ENCODE data around the gene HCN3. TPM values are rescaled to one million over a fixed set of nuclear protein-coding genes. Genes with fewer than 3 reads are reported as not detected.

Gene HCN3
- total and polyA plus RNA-seq, 2 of the 13 experiments (the other 11 are each of a cell fraction or from before 2014, with no cell fraction given) = 2.4 to 10.2 TPM

DNA sequence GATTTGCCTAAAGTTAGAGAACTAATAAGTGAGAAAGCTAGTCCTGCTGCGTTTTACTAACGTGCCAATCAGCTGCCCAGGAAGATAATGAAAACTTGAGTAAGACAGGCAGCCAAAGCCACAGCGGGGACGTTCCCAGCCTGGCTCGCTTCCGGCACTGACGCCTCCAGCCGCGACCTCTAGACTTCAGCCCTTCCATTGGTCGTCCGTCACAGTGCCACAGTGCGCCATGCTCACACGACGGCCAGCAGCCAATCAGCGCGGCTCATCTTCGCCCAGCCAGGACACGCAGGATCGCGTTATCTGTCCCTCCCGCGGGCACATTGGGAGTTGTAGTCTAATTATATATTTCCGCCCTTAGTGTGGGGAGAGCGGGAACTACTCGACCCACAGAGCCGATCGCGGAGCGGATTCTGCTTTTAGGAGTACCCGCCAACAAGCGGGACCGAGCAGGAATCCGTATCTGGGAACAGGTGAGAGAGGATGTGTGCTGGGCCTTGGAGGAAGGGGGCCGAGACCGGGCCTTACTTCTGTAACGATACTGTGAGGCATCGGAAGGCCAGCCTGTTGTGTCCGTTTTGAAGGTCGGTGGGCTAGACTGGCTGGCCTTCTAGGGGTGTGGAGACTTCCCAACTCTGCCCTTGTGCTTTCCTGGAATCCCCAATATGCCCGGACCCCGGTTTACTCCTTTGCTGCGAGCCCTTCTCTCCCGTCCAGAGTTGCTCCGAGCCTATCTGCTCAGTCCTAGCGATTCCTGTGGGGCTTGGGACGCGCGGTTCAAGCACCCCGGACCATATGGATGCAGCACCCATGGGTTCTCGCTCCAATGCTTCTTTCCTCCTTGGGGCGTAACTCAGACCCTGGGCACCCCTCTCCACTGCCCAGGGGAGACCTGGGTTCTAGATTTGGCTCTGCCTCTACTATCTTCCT, 31.5 kb downstream of the HCN3 start, which contains the start of gene FDPS (continued):
- peak in 1 of 2 experiments; percentile 57; a peak in 2 of 4 replicates for TF ChIP-seq EP300 (IDR thresholded peaks at IDR 0.05; ENCODE audit: low read depth in 2 of 2, low read length in 2 of 2)
- TF ChIP-seq EP300 (CRISPR knock-in tag; IDR thresholded peaks at IDR 0.05; ENCODE audit: borderline replicate concordance) = peak; percentile 6; the same call in 1 of the 2 replicates
- TF ChIP-seq RFX3 (CRISPR knock-in tag; IDR thresholded peaks at IDR 0.05) = no peak
- TF ChIP-seq, protein P1, sequence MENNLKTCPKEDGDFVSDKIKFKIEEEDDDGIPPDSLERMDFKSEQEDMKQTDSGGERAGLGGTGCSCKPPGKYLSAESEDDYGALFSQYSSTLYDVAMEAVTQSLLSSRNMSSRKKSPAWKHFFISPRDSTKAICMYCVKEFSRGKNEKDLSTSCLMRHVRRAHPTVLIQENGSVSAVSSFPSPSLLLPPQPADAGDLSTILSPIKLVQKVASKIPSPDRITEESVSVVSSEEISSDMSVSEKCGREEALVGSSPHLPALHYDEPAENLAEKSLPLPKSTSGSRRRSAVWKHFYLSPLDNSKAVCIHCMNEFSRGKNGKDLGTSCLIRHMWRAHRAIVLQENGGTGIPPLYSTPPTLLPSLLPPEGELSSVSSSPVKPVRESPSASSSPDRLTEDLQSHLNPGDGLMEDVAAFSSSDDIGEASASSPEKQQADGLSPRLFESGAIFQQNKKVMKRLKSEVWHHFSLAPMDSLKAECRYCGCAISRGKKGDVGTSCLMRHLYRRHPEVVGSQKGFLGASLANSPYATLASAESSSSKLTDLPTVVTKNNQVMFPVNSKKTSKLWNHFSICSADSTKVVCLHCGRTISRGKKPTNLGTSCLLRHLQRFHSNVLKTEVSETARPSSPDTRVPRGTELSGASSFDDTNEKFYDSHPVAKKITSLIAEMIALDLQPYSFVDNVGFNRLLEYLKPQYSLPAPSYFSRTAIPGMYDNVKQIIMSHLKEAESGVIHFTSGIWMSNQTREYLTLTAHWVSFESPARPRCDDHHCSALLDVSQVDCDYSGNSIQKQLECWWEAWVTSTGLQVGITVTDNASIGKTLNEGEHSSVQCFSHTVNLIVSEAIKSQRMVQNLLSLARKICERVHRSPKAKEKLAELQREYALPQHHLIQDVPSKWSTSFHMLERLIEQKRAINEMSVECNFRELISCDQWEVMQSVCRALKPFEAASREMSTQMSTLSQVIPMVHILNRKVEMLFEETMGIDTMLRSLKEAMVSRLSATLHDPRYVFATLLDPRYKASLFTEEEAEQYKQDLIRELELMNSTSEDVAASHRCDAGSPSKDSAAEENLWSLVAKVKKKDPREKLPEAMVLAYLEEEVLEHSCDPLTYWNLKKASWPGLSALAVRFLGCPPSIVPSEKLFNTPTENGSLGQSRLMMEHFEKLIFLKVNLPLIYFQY (CRISPR knock-in tag; IDR thresholded peaks at IDR 0.05; ENCODE audit: borderline replicate concordance) = peak; percentile 48; the same call in 1 of the 2 replicates
- TF ChIP-seq PHF20 (CRISPR knock-in tag; IDR thresholded peaks at IDR 0.05) = peak; percentile 78
- peak; percentile 95 for TF ChIP-seq ZNF441 (CRISPR knock-in tag; IDR thresholded peaks at IDR 0.05; ENCODE audit: borderline replicate concordance)
- TF ChIP-seq ZNF230 (CRISPR knock-in tag; IDR thresholded peaks at IDR 0.05) = peak; percentile 61; the same call in 1 of the 2 replicates
- TF ChIP-seq, protein P2, sequence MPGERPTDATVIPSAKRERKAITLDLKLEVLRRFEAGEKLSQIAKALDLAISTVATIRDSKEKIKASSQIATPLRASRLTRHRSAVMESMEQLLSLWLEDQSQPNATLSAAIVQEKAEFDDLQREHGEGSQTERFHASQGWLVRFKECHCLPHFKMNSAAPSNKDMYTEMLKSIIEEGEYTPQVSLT (CRISPR knock-in tag; IDR thresholded peaks at IDR 0.05; ENCODE audit: borderline replicate concordance, low read depth) = no peak
- TF ChIP-seq JUN (CRISPR knock-in tag; IDR thresholded peaks at IDR 0.05) = no peak
- peak; percentile 39; the same call in 1 of the 2 replicates for TF ChIP-seq HDAC2 (CRISPR knock-in tag; IDR thresholded peaks at IDR 0.05)
- no peak for TF ChIP-seq MAZ (IDR thresholded peaks at IDR 0.05; ENCODE audit: borderline replicate concordance, low read depth, low read length)
- no peak; the same call in none of the 2 replicates for TF ChIP-seq MAZ (CRISPR knock-in tag; IDR thresholded peaks at IDR 0.05; ENCODE audit: low read depth)
- TF ChIP-seq POLR2G (IDR thresholded peaks at IDR 0.05; ENCODE audit: low read depth, low read length) = peak; percentile 88
- TF ChIP-seq YY1 (IDR thresholded peaks at IDR 0.05; ENCODE audit: insufficient read depth, insufficient replicate concordance, low read depth, low read length) = peak; percentile 78
- peak; percentile 92 for TF ChIP-seq CHD2 (IDR thresholded peaks at IDR 0.05; ENCODE audit: low read depth, low read length)
- no peak for TF ChIP-seq SRSF9 (IDR thresholded peaks at IDR 0.05; ENCODE audit: borderline replicate concordance, insufficient read depth, low read depth, low read length, poor library complexity, severe bottlenecking)
- 0 out of 2 replicates have a peak, but pooled peaks have one; percentile 30 for TF ChIP-seq ZNF225 (CRISPR knock-in tag; IDR thresholded peaks at IDR 0.05)
- TF ChIP-seq, protein P3, sequence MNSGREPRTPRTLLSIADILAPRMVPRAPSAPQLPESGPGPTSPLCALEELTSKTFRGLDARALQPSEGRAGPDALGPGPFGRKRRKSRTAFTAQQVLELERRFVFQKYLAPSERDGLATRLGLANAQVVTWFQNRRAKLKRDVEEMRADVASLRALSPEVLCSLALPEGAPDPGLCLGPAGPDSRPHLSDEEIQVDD (CRISPR knock-in tag; IDR thresholded peaks at IDR 0.05; ENCODE audit: borderline replicate concordance) = 0 out of 2 replicates have a peak, but pooled peaks have one; percentile 18
- TF ChIP-seq TGIF2 (CRISPR knock-in tag; IDR thresholded peaks at IDR 0.05) = peak; percentile 66
- 0 out of 2 replicates have a peak, but pooled peaks have one; percentile 23 for TF ChIP-seq NFKBIZ (CRISPR knock-in tag; IDR thresholded peaks at IDR 0.05)
- 0 out of 2 replicates have a peak, but pooled peaks have one; percentile 56 for TF ChIP-seq ZNF839 (CRISPR knock-in tag; IDR thresholded peaks at IDR 0.05; ENCODE audit: borderline replicate concordance)
